ENCODE data around the gene OTUB1. TPM values are rescaled to one million over a fixed set of nuclear protein-coding genes. Genes with fewer than 3 reads are reported as not detected.

OTUB1 gene
- total RNA-seq, 2 donors from 2014 or later = 87.7 to 95.1 TPM

- 95 to 96% methylated on average over 6 to 7 of the region's 7 CpGs for WGBS, 2 experiments (ENCODE audit: insufficient coverage in 1 of 2, insufficient read length in 1 of 2)
- no peak overlapping the region for H3K27ac Mint-ChIP-seq
- no peak overlapping the region for H3K4me3 Mint-ChIP-seq
- Histone ChIP-seq H3K4me3 (ENCODE audit: low read length) (no peak overlapping the region), H3K9me3 (ENCODE audit: control insufficient read depth, low read length) (no peaks in the 10 kb centered on the region), H3K9ac (ENCODE audit: extremely low read depth, low read length, poor library complexity, severe bottlenecking) (no peak overlapping the region), H3K4me1 (ENCODE audit: control insufficient read depth, insufficient read depth, low read length) (peaks cover 7% of the 10 kb centered on the region), H3K27ac (ENCODE audit: low read depth, low read length) (no peak overlapping the region), H3K36me3 (ENCODE audit: control insufficient read depth, insufficient read depth, low read length) (no peaks in the 10 kb centered on the region), H3K27me3 (ENCODE audit: control insufficient read depth, insufficient read depth, low read length, poor library complexity, severe bottlenecking) (peaks cover 5% of the 10 kb centered on the region)
- no peak for DNase-seq
- H3K4me1 Mint-ChIP-seq = peaks cover 22% of the 10 kb centered on the region
- TF ChIP-seq CTCF (conservative IDR thresholded peaks at IDR 0.05) = no peak
- peaks cover 50% of the 10 kb centered on the region for H3K27me3 Mint-ChIP-seq (ENCODE audit: insufficient read depth)
- no peaks in the 10 kb centered on the region for H3K9me3 Mint-ChIP-seq
- no peaks in the 10 kb centered on the region for H3K36me3 Mint-ChIP-seq (ENCODE audit: low read depth)
These were observed 40.5 kb downstream of the OTUB1 start for GRCh38 chr11:64026575-64027205.

GRCh38 chr11:64027651-64028397, 41.6 kb downstream of the OTUB1 start:
- peaks cover 7% of the 10 kb centered on the region for H3K4me1 ChIP-seq (ENCODE audit: control insufficient read depth, insufficient read depth, low read length)
- no peaks in the 10 kb centered on the region for H3K9me3 ChIP-seq (ENCODE audit: control insufficient read depth, low read length)
- no peaks in the 10 kb centered on the region for H3K36me3 ChIP-seq (ENCODE audit: control insufficient read depth, insufficient read depth, low read length)
- DNase-seq = no peak
- Mint-ChIP-seq H3K27me3 (ENCODE audit: insufficient read depth) (peaks cover 57% of the 10 kb centered on the region), H3K4me1 (peaks cover 15% of the 10 kb centered on the region), H3K36me3 (ENCODE audit: low read depth) (no peaks in the 10 kb centered on the region), H3K27ac (no peak overlapping the region), H3K4me3 (no peak overlapping the region), H3K9me3 (no peaks in the 10 kb centered on the region)
- peak overlapping the region; percentile 66 for H3K27ac ChIP-seq (ENCODE audit: low read depth, low read length)
- H3K4me3 ChIP-seq (ENCODE audit: low read length) = no peak overlapping the region
- H3K27me3 ChIP-seq (ENCODE audit: control insufficient read depth, insufficient read depth, low read length, poor library complexity, severe bottlenecking) = peaks cover 17% of the 10 kb centered on the region
- no peak for TF ChIP-seq CTCF (conservative IDR thresholded peaks at IDR 0.05)
- H3K9ac ChIP-seq (ENCODE audit: extremely low read depth, low read length, poor library complexity, severe bottlenecking) = no peak overlapping the region
- 71% methylated on average over 15 to 20 of the region's 20 CpGs for WGBS, 2 experiments (ENCODE audit: insufficient coverage in 1 of 2, insufficient read length in 1 of 2)

GRCh38 chr11:64028398-64029115, 42.3 kb downstream of the OTUB1 start:
- Mint-ChIP-seq H3K9me3 (no peaks in the 10 kb centered on the region), H3K4me1 (peaks cover 15% of the 10 kb centered on the region), H3K27me3 (ENCODE audit: insufficient read depth) (peaks cover 64% of the 10 kb centered on the region), H3K27ac (no peak overlapping the region), H3K4me3 (no peak overlapping the region), H3K36me3 (ENCODE audit: low read depth) (no peaks in the 10 kb centered on the region)
- no peaks in the 10 kb centered on the region for H3K36me3 ChIP-seq (ENCODE audit: control insufficient read depth, insufficient read depth, low read length)
- DNase-seq = peak; percentile 93
- WGBS, 2 experiments (ENCODE audit: insufficient coverage in 1 of 2, insufficient read length in 1 of 2) = 18 to 22% methylated on average over 5 to 22 of the region's 22 CpGs
- H3K27me3 ChIP-seq (ENCODE audit: control insufficient read depth, insufficient read depth, low read length, poor library complexity, severe bottlenecking) = peaks cover 24% of the 10 kb centered on the region
- no peak overlapping the region for H3K4me3 ChIP-seq (ENCODE audit: low read length)
- H3K9ac ChIP-seq (ENCODE audit: extremely low read depth, low read length, poor library complexity, severe bottlenecking) = no peak overlapping the region
- peak overlapping the region; percentile 66 for H3K27ac ChIP-seq (ENCODE audit: low read depth, low read length)
- H3K4me1 ChIP-seq (ENCODE audit: control insufficient read depth, insufficient read depth, low read length) = peaks cover 7% of the 10 kb centered on the region
- H3K9me3 ChIP-seq (ENCODE audit: control insufficient read depth, low read length) = no peaks in the 10 kb centered on the region
- TF ChIP-seq CTCF (conservative IDR thresholded peaks at IDR 0.05) = no peak
